Measurements from ENCODE around the gene RNF5.

The RNF5 gene

DNA sequence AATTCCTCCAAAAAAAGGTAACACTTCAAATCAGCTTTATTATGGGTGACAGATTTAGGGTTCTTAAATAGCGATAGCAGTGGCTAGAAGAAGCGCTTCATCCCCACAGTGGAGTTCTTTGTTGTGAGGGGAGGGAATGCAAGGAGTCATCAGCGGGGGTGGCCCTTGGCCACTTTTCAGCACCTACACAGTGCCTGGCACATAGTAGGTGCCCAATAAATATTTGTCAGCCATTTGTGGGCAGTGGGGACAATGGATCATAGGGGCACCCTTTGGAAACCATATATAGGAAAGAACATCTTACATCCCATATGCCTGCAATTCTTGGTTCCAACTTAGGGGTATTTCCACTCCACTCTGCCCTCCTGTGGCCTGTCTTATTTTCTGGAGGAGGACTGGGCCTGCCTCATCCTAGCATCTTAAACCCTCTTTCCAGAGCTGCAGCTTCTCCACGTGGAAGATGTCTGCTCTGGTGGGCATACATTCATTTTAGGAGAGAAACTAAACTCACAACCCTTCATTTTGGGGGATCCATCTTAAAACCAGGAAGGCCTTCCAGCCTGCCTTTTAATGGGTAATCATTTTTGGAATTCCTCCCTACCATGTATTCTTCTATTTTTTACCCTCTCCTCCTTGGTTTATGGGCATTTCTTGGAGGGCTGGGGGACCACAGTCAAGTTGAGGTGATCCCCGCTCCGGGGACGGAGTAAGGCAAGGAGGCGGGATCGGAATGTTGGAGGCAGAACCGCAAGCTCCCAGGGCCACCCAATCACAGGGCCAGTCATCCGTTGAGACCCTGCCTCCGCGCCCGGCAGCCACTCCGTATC, 16.8 kb downstream of the RNF5 start:
- H3K27ac ChIP-seq (ENCODE audit: low read depth, low read length), result peak overlapping the region; percentile 99
- H3K9me3 ChIP-seq (ENCODE audit: low read length), result no peaks in the 10 kb centered on the region
- H3K4me3 ChIP-seq (ENCODE audit: low read depth in 1 of 2, low read length in 2 of 2), result peak overlapping the region; percentile 43 to 62
- H3K9ac ChIP-seq (ENCODE audit: low read length), result peak overlapping the region; percentile 68
- peaks cover 31% of the 10 kb centered on the region for H3K4me1 ChIP-seq (ENCODE audit: insufficient read depth, low read length)
- no peaks in the 10 kb centered on the region for H3K27me3 ChIP-seq (ENCODE audit: control insufficient read depth in 1 of 2, insufficient read depth in 2 of 2, low read length in 2 of 2)
- no peaks in the 10 kb centered on the region for H3K36me3 ChIP-seq (ENCODE audit: insufficient read depth, low read length)

GRCh38 chr6:32195652-32195901, 17.4 kb downstream of the RNF5 start:
- peak overlapping the region in 1 of 2 donors; percentile 62 for H3K4me3 ChIP-seq (ENCODE audit: low read depth in 1 of 2, low read length in 2 of 2)
- peak overlapping the region; percentile 99 for H3K27ac ChIP-seq (ENCODE audit: low read depth, low read length)
- H3K9ac ChIP-seq (ENCODE audit: low read length), result no peak overlapping the region
- H3K4me1 ChIP-seq (ENCODE audit: insufficient read depth, low read length), result peaks cover 31% of the 10 kb centered on the region
- no peaks in the 10 kb centered on the region for H3K36me3 ChIP-seq (ENCODE audit: insufficient read depth, low read length)
- no peaks in the 10 kb centered on the region for H3K27me3 ChIP-seq (ENCODE audit: control insufficient read depth in 1 of 2, insufficient read depth in 2 of 2, low read length in 2 of 2)
- no peaks in the 10 kb centered on the region for H3K9me3 ChIP-seq (ENCODE audit: low read length)

- peaks cover 27% of the 10 kb centered on the region for H3K4me1 ChIP-seq (ENCODE audit: insufficient read depth, low read length)
- H3K27me3 ChIP-seq (ENCODE audit: control insufficient read depth in 1 of 2, insufficient read depth in 2 of 2, low read length in 2 of 2), result no peaks in the 10 kb centered on the region
- H3K4me3 ChIP-seq (ENCODE audit: low read depth in 1 of 2, low read length in 2 of 2), result peak overlapping the region; percentile 70 to 91
- H3K9ac ChIP-seq (ENCODE audit: low read length), result peak overlapping the region; percentile 100
- H3K9me3 ChIP-seq (ENCODE audit: low read length), result no peaks in the 10 kb centered on the region
- no peaks in the 10 kb centered on the region for H3K36me3 ChIP-seq (ENCODE audit: insufficient read depth, low read length)
- H3K27ac ChIP-seq (ENCODE audit: low read depth, low read length), result peak overlapping the region; percentile 97
These were observed 17.9 kb downstream of the RNF5 start for GRCh38 chr6:32195902-32196681.

GRCh38 chr6:32196682-32197616, 18.7 kb downstream of the RNF5 start:
- Histone ChIP-seq H3K4me1 (ENCODE audit: insufficient read depth, low read length) (peaks cover 23% of the 10 kb centered on the region), H3K9ac (ENCODE audit: low read length) (peak overlapping the region; percentile 100), H3K36me3 (ENCODE audit: insufficient read depth, low read length) (no peaks in the 10 kb centered on the region), H3K27ac (ENCODE audit: low read depth, low read length) (peak overlapping the region; percentile 97), H3K4me3 (ENCODE audit: low read depth in 1 of 2, low read length in 2 of 2) (peak overlapping the region; percentile 70 to 91), H3K27me3 (ENCODE audit: control insufficient read depth in 1 of 2, insufficient read depth in 2 of 2, low read length in 2 of 2) (no peaks in the 10 kb centered on the region), H3K9me3 (ENCODE audit: low read length) (no peaks in the 10 kb centered on the region)

DNA sequence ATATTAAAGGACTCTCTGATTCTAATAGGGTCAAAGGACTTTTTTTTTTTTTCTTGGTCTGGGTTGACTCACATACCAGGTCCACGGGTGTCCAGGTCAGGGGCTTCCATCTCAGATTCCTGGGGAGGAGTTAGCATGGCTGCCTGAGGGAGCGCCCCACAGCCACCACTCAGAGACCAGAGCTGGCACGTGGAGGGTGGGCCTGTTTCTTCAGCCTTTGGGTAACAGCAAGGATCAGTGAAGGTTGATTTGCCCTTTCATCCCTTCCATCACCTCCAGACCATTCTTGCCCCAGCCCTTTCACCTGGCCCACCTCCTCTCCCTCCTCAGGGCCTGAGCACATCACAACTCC, 20.1 kb downstream of the RNF5 start:
- Histone ChIP-seq H3K9me3 (ENCODE audit: low read length) (no peaks in the 10 kb centered on the region), H3K4me1 (ENCODE audit: insufficient read depth, low read length) (peaks cover 23% of the 10 kb centered on the region), H3K27me3 (ENCODE audit: control insufficient read depth in 1 of 2, insufficient read depth in 2 of 2, low read length in 2 of 2) (no peaks in the 10 kb centered on the region), H3K27ac (ENCODE audit: low read depth, low read length) (no peak overlapping the region), H3K9ac (ENCODE audit: low read length) (no peak overlapping the region), H3K4me3 (ENCODE audit: low read depth in 1 of 2, low read length in 2 of 2) (no peak overlapping the region), H3K36me3 (ENCODE audit: insufficient read depth, low read length) (no peaks in the 10 kb centered on the region)

DNA sequence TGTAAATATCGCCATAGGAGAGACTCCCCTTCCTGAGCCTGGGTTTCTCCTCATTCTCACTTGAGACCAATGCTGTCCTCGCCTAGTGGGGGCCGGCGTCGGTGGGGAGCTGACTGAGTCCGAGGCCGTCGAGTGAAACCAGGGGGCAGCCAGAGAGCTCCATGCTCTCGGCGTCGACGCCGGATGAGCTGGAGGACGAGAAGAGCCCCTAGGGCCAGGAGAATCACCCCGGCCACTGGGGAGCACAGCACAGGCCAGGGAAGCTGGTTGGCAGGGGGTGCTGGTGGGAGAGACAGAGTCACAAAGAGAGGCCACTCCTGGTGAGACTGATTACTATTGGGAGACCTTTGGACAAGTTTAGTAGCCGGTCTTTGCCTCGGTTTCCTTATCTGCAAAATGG, 20.7 kb downstream of the RNF5 start:
- H3K27ac ChIP-seq (ENCODE audit: low read depth, low read length), result no peak overlapping the region
- H3K4me1 ChIP-seq (ENCODE audit: insufficient read depth, low read length), result peaks cover 23% of the 10 kb centered on the region
- no peak overlapping the region for H3K9ac ChIP-seq (ENCODE audit: low read length)
- H3K4me3 ChIP-seq (ENCODE audit: low read depth in 1 of 2, low read length in 2 of 2), result no peak overlapping the region
- no peaks in the 10 kb centered on the region for H3K36me3 ChIP-seq (ENCODE audit: insufficient read depth, low read length)
- H3K9me3 ChIP-seq (ENCODE audit: low read length), result no peaks in the 10 kb centered on the region
- no peaks in the 10 kb centered on the region for H3K27me3 ChIP-seq (ENCODE audit: control insufficient read depth in 1 of 2, insufficient read depth in 2 of 2, low read length in 2 of 2)

- no peaks in the 10 kb centered on the region for H3K36me3 ChIP-seq (ENCODE audit: insufficient read depth, low read length)
- peaks cover 9% of the 10 kb centered on the region for H3K4me1 ChIP-seq (ENCODE audit: insufficient read depth, low read length)
- no peaks in the 10 kb centered on the region for H3K9me3 ChIP-seq (ENCODE audit: low read length)
- no peak overlapping the region for H3K27ac ChIP-seq (ENCODE audit: low read depth, low read length)
- H3K27me3 ChIP-seq (ENCODE audit: control insufficient read depth in 1 of 2, insufficient read depth in 2 of 2, low read length in 2 of 2), result no peaks in the 10 kb centered on the region
- H3K9ac ChIP-seq (ENCODE audit: low read length), result no peak overlapping the region
- no peak overlapping the region for H3K4me3 ChIP-seq (ENCODE audit: low read depth in 1 of 2, low read length in 2 of 2)
These were observed 22.7 kb downstream of the RNF5 start for GRCh38 chr6:32200711-32201475.

GRCh38 chr6:32202186-32202585, 24.0 kb downstream of the RNF5 start:
- no peaks in the 10 kb centered on the region for H3K27me3 ChIP-seq (ENCODE audit: control insufficient read depth in 1 of 2, insufficient read depth in 2 of 2, low read length in 2 of 2)
- H3K9me3 ChIP-seq (ENCODE audit: low read length), result no peaks in the 10 kb centered on the region
- H3K27ac ChIP-seq (ENCODE audit: low read depth, low read length), result no peak overlapping the region
- no peaks in the 10 kb centered on the region for H3K36me3 ChIP-seq (ENCODE audit: insufficient read depth, low read length)
- no peak overlapping the region for H3K9ac ChIP-seq (ENCODE audit: low read length)
- peaks cover 2% of the 10 kb centered on the region for H3K4me1 ChIP-seq (ENCODE audit: insufficient read depth, low read length)
- no peak overlapping the region for H3K4me3 ChIP-seq (ENCODE audit: low read depth in 1 of 2, low read length in 2 of 2)

DNA sequence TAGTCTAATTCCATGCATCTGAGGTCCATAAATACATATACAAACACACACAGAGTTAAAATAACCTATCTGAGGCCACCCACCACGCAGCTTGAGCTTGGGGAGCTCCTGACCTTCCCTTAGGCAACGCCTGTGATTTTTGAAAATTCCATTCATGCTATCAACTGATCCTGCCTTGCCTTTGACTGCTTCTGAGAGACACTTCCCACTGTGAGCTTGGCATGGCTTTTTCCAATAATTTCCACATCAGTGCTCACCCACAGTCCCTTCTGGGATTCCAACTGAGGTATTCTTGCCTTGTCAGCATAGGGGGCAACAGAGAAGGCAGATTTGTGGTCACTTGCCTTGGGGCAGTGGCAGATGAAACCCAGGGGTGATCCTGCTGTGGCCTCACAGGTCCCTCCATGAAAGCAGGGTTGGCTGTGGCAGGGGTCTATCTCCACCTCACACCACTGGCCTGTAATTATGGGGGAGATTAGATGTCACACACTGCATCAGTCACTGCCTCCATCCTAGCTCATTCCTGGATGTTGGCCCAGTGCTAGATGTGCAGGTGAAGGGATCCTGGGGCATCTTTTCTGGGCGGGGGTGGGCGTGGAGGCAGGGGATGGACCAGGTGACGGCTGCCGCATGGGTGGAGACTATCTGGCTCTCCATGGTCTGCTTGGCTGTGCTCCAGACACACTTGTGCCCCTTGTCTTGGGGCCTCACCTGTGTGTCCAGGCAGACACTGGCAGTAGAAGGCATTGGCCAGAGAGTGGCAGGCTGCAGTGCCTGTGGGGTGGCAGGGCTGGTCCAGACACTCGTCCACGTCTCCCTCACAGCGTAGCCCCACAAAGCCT, 25.4 kb downstream of the RNF5 start:
- no peaks in the 10 kb centered on the region for H3K36me3 ChIP-seq (ENCODE audit: insufficient read depth, low read length)
- H3K9me3 ChIP-seq (ENCODE audit: low read length), result no peaks in the 10 kb centered on the region
- H3K27ac ChIP-seq (ENCODE audit: low read depth, low read length), result no peak overlapping the region
- H3K9ac ChIP-seq (ENCODE audit: low read length), result no peak overlapping the region
- H3K4me1 ChIP-seq (ENCODE audit: insufficient read depth, low read length), result no peaks in the 10 kb centered on the region
- H3K27me3 ChIP-seq (ENCODE audit: control insufficient read depth in 1 of 2, insufficient read depth in 2 of 2, low read length in 2 of 2), result no peaks in the 10 kb centered on the region
- no peak overlapping the region for H3K4me3 ChIP-seq (ENCODE audit: low read depth in 1 of 2, low read length in 2 of 2)

DNA sequence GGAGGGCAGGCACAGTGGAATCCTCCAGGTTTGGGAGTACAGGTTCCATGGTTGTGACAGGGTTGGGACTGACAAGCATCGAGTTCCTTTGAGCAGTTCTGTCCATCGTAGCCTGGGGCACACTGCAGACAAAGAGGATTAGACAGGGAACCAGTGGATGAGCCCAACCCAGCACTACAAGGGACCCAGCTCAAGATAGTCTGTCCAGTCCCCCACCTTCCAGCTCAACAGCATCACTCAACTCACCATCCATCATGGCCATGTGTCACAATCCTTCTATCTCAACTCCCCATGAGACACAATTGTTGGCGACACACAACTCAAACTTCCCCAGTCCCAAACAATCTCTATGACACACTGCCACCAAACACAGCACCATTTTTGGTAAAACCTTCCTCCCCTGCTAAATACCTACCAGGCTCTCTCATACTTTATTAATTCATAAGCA, 26.1 kb downstream of the RNF5 start:
- H3K4me3 ChIP-seq (ENCODE audit: low read depth in 1 of 2, low read length in 2 of 2), result no peak overlapping the region
- no peaks in the 10 kb centered on the region for H3K4me1 ChIP-seq (ENCODE audit: insufficient read depth, low read length)
- H3K9me3 ChIP-seq (ENCODE audit: low read length), result no peaks in the 10 kb centered on the region
- H3K9ac ChIP-seq (ENCODE audit: low read length), result no peak overlapping the region
- no peaks in the 10 kb centered on the region for H3K27me3 ChIP-seq (ENCODE audit: control insufficient read depth in 1 of 2, insufficient read depth in 2 of 2, low read length in 2 of 2)
- no peak overlapping the region for H3K27ac ChIP-seq (ENCODE audit: low read depth, low read length)
- no peaks in the 10 kb centered on the region for H3K36me3 ChIP-seq (ENCODE audit: insufficient read depth, low read length)

Data from muscle layer of colon (tissue), 2 donors.